C1 segment of cervical spinal cord (tissue), 14 donors: ENCODE measurements around the gene TOP2B.

ENCODE experiments used
- DNase-seq, 14 donors: peaks; one replicate each; lab custom pipeline; 2025; lab: John Stamatoyannopoulos, UW

TOP2B gene

DNA sequence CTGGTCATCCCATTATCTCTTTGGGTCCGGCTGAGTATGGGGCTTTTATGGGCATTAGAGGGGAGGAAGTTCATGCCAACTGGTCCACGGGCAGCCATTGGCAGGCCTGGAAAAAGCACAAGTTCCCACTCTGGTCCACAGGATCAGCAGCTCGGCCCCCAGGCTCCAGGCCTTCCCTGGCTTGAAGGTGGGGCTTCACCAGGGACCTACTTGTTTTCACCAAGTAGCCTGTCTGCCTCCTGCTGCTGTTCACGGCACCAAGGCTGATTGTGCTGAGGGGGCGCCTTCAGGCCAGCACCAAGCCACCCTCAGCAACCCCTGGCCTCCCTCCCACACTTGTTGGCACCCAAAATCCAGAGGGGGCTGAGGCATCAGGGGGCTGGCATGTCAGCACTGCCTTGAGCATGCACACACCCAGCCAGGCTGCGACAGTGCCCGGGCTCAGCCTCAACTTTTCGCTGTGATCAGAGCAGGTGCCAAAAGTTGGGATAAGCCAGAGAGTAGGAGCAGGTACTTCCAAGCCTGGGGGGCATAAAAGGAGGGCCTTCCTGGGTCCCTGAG, 9.1 kb upstream of the TOP2B start:
- no peak for DNase-seq

- peak in 2 of 14 donors; percentile 24 to 51 for DNase-seq
Measured at GRCh38 chr3:25665315-25666280, 891 bp upstream of the TOP2B start.

DNA sequence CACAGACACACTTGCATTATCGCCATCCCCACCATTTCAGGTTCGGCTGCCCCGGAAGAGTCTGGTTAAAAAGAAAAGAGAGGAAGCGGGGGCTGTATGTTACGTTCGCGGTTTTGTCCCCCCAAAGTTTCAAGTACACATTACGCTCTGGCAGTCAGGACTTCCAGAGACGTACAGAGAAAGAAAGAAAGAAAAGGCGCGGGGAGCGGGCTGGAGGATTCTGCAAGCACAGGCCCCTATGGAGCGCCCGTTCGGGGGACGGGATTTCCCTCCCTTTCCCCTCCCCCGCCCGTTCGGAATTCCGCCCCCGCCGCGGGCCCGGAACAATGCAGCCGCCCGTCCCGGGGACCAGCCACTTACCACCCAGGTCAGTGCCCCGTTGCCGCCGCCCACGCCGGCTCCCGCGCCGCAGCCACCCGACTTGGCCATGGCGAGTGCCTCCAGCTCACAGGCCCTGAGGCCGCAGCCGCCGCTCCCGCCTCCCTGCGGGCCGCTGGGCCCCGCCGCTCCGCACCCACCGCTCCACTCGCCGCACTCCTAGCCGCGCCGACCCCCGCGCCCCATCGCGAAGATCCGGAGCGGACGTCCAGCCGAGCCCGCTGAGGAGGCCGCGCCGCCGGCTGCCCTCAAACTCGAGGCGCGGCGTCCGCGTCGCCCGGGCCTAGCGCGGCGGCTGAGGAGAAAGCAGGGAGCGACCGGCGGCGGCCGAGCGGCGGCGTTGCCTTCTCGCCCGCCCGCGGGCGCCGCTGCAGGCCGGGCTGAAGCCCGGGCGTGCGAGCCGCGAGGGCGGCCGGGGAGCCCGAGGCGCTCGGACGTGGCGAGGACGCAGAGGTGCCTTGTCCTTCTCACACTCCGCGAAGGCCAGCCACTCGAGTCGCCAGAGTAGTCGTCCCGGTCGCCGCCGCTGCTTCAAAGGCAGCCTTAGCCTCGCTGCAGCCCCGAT, 567 bp downstream of the TOP2B start:
- peak in 12 of 14 donors; percentile 49 to 82 (median 67) for DNase-seq

GRCh38 chr3:25663347-25663868, 1.3 kb downstream of the TOP2B start:
- peak in 4 of 14 donors; percentile 38 to 57 (median 48) for DNase-seq

- DNase-seq, result no peak
Measured at GRCh38 chr3:25662736-25663320, 1.9 kb downstream of the TOP2B start.

DNA sequence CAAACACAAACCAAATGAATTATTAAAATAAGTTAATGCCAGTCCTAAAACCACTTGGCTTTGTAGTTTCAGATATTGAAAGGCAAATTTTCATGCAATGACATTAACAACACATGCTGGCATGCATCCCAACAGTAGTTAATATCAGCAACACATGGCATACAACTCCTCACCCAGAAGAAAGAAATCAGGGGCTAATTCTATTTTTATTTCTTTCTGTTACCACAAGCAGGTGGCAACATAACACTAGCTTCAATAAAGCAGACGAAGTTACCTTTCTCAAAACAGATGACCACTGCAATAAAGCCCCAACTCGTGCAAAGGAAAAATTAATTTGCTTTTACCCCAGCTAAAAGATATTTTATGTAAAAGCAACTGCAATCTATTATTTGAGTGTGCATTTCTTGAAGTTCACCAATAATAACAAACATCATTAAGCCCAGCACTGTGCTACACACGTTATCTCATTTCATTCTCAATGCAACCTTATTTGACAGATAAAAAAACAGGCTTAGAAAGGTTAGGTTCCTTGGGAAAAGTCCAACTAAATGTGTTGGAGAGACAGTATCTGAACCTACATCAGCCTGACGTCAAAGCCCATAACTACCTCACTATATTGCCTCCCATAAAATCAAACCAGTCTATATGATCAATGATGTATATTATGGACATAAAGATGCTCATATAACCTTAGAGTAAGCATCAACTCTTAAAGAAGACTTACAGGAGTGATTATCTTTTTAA, 2.8 kb downstream of the TOP2B start:
- peak in 1 of 14 donors; percentile 43 for DNase-seq

- DNase-seq, result peak in 2 of 14 donors; percentile 8 to 41
Measured at GRCh38 chr3:25658836-25659235, 5.9 kb downstream of the TOP2B start.

DNA sequence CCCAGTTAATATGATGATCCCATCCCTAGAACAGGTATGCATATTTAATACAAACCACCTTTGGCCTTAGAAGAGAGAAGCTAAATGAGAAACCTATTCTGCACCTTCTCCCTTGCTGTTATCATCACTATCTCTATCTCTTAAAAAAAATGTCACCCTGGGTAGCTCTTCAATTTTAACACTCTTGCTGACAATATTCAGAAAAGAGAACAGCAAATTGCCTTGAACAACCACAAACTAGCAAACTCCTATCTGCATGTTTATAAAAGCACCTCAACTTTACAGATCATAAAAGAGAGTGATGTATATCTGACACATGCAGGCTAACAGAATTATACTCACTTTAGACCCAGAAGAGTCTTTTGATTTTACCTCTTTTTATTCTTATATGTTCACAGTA, 7.4 kb downstream of the TOP2B start:
- no peak for DNase-seq

DNA sequence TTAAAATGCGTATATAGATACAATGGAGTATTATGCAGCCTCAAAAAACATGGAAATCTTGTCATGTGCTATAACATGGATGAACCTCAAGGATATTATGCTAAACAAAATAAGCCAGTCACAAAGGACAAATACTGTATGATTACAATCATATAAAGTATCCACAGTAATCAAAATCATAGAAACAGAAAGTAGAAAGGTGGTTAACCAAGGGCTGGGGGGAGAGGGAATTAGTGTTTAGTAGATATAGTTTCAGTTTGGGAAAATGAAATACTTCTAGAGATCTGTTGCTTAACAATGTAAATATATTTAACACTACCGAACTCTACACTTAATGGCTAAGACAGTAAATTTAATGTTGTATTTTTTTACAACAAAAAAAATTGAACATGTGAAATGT, 9.0 kb downstream of the TOP2B start:
- no peak for DNase-seq

DNA sequence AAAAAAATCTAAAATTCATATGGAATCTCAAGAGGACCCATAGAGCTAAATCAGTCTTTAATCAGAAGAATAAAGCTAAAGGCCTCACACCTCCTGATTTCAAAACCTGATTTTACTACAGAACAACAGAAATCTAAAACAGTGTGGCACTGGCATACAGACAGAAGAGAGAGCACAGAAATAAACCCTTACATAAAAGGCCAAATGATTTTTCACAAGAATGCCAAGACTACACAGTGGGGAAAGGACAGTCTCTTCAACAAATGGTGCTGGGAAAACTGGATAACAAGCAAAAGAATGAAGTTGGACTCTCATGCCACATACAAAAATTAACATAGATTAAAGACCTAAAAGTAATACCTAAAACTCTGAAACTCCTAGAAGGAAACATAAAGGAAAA, 10.1 kb downstream of the TOP2B start:
- peak in 1 of 14 donors; percentile 68 for DNase-seq

DNA sequence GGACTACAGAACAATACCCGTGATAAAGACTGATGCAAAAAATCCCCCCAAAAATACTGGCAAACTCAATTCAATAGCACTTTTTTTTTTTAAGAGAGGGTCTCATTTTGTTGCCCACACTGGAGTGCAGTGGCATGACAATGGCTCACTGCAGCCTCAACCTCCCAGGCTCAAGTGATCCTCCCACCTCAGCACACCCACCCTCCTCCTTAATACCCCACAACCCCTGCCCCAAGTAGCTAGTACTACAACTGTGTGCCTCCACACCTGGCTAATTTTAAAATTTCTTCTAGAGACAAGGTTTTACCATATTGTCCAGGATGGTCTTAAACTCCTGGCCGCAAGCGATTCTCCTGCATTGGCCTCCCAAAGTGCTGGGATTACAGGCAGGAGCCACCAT, 11.4 kb downstream of the TOP2B start:
- DNase-seq, result no peak

DNA sequence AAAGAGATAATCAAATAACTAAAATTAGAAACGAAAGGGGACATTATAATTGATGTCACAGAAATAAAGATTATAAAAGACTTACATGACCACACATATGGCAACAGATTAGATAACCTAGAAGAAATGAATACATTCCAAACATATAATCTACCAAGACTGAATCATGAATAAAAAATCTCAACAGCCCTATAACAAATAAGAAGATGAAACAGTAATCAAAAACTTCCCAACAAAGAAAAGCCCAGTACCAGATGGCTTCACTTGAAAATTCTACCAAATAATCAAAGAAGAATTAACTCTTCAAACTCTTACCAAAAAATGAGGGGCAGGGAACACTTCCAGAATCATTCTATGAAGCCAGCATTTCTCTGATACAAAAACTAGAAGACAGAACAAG, 11.8 kb downstream of the TOP2B start:
- DNase-seq, result no peak

DNA sequence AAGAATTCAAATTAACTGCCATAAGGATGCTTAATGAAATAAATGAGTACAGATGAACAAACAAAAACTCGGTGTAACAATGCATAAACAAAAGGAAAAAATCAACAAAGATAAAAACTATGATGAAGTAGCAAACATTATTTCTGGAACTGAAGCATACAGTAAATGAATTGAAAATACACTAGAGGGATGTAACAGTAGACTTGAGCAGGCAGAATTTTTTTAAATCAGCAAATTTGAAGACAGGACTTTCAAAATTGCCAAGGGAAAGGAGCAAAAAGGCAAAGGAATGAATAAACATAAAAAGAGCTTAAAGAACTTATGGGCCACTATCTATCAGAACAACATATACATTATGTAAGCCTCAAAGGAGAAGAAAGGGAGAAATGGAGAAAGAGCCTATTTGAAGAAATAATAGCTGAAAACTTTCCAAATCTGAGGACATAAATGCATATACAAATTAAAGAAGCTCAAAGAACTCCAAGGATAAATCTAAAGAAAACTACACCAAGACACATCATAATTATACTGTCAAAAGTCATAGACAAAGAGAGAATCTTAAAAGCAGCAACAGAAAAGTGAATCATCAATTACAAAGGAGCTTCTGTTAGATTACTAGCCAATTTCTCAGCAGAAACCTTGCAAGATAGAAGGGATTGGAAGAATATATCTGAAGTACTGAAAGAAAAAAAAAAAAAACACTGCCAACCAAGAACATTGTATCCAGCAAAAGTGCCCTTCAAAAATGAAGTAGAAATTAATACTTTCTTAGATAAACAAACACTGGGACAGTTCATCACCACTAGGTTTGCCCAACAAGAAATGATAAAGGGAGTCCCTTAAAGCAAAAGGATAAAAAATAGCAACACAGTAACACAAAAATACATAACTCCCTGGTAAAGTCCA, 15.5 kb downstream of the TOP2B start:
- no peak for DNase-seq

GRCh38 chr3:25648107-25648535, 16.6 kb downstream of the TOP2B start:
- DNase-seq, result peak in 10 of 14 donors; percentile 3 to 51 (median 30)

DNA sequence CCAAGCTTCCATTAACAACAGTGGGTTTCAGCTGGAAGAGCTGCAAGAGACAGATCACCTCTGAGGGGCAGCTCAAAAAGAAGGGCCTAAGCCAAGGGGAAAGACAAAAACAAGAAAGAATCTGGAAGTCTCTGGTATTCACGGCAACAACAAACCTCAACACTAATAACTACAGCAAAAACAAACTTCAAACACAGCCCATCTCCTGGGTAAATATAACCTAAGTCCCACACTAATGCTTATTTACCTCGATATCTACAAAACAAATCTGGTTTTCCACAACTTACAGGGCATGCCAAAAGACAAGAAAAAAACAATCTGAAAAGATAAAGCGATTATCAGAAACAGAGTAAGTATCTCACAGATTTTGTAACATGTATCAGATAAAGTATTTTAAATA, 29.7 kb downstream of the TOP2B start:
- no peak for DNase-seq

DNA sequence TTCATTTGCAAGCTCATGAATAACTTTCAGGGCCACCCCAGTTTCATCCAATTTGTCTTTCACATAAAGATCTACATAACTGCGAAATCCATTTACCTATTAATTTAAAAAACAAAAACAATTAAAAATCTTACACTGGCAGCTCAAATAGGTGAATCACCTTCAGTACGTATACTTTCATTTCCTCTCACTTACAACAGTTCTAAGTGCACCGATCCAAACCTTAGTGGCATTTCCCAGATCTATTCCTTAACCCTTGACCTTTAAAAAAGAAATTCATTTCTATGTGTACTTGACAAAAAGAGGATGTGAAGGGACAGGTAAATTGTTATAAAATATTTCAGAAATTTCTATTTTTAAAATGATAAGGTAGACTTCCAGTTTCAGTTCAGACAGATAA, 30.8 kb downstream of the TOP2B start:
- no peak for DNase-seq

DNA sequence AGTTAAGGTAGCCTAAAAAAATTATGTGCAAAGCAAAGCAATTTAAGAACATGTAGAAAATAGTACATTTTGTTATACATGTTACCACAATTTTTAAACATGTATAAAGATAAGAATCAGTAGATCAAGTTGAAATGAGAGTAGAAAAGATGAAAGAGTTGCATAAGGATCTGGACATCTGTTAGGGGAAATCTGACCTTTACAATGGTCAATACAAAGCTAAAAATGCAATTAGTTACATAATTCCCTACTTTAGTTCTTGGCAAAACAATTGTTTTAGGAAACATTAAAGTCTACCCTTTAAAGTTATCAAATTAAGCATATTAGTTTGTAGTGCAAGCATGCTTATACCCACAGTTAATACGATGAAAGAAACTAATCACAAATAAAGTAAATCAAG, 32.7 kb downstream of the TOP2B start:
- no peak for DNase-seq

- no peak for DNase-seq
Measured at GRCh38 chr3:25621087-25621486, 43.6 kb downstream of the TOP2B start.

DNA sequence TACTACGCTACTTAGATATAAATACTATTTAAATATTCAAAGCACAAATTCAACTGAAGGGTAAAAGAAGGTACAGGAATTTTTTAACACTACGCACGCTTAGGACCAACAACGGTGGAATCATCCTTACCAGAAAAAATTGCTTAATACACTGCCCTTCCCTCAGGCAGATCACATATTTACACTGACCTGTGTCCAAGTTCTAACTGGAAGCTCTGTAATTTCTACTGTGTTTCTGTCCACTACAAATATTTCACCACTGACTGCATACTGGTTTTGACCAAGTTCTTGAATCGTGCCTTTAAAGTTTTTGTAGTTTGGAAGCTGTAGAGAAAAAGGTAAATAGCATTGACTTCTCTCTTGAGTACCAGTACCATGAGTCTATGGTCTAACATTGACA, 44.2 kb downstream of the TOP2B start:
- DNase-seq, result no peak
